SK-N-SH (cell line): ENCODE measurements around the gene H1-8.

Experiments used
- FOXJ3 ChIP-seq: sonication (generic); formaldehyde crosslinking; IDR thresholded peaks from 2 replicates; pipeline ENCODE4 v1.5.1; 2020; ENCODE audit warnings: mild to moderate bottlenecking, missing genetic modification reagents
- TAF1 ChIP-seq: IDR thresholded peaks from 2 replicates; pipeline ENCODE4 v1.6.1; 2012; ENCODE audit warnings: low read depth, mild to moderate bottlenecking, low read length, moderate library complexity, borderline replicate concordance
- YY1 ChIP-seq: IDR thresholded peaks from 2 replicates; pipeline ENCODE4 v1.4.0; 2012; ENCODE audit warnings: low read depth, mild to moderate bottlenecking
- TF ChIP-seq, protein P1 (sequence below): fragments of 200-600 bp; sonication (generic); IDR thresholded peaks from 2 replicates; pipeline ENCODE4 v1.6.1; 2017; ENCODE audit warnings: antibody characterized with exemption, mild to moderate bottlenecking, moderate library complexity

DNA sequence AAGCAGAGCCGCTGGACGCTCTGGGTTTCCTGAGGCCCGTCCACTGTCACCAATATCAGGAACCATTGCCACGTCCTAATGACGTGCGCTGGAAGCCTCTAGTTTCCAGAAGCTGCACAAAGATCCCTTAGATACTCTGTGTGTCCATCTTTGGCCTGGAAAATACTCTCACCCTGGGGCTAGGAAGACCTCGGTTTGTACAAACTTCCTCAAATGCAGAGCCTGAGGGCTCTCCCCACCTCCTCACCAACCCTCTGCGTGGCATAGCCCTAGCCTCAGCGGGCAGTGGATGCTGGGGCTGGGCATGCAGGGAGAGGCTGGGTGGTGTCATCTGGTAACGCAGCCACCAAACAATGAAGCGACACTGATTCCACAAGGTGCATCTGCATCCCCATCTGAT lies 11.3 kb upstream of the H1-8 start:
- TF ChIP-seq, protein P1, sequence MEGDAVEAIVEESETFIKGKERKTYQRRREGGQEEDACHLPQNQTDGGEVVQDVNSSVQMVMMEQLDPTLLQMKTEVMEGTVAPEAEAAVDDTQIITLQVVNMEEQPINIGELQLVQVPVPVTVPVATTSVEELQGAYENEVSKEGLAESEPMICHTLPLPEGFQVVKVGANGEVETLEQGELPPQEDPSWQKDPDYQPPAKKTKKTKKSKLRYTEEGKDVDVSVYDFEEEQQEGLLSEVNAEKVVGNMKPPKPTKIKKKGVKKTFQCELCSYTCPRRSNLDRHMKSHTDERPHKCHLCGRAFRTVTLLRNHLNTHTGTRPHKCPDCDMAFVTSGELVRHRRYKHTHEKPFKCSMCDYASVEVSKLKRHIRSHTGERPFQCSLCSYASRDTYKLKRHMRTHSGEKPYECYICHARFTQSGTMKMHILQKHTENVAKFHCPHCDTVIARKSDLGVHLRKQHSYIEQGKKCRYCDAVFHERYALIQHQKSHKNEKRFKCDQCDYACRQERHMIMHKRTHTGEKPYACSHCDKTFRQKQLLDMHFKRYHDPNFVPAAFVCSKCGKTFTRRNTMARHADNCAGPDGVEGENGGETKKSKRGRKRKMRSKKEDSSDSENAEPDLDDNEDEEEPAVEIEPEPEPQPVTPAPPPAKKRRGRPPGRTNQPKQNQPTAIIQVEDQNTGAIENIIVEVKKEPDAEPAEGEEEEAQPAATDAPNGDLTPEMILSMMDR: no peak
- TF ChIP-seq YY1 (no peak), FOXJ3 (CRISPR knock-in tag) (no peak), TAF1 (no peak)
